KOPT-K1 (cell line): ENCODE measurements around the gene UBE2QL1.

ENCODE experiments used
- H3K27ac ChIP-seq: fragments of 200-600 bp; sonication (generic); 2 replicates; pipeline ENCODE4 v1.5.1; 2016; ENCODE audit warnings: antibody characterized with exemption, mild to moderate bottlenecking, low read depth, low read length; ENCODE audit not compliant: poor library complexity, severe bottlenecking
- H3K36me3 ChIP-seq: fragments of 200-600 bp; sonication (generic); 2 replicates; pipeline ENCODE4 v1.5.1; 2017; ENCODE audit warnings: antibody characterized with exemption, mild to moderate bottlenecking, low read length, moderate library complexity; ENCODE audit not compliant: insufficient read depth
- H3K9me3 ChIP-seq: fragments of 200-600 bp; sonication (generic); 2 replicates; pipeline ENCODE4 v1.5.1; 2017; ENCODE audit warnings: antibody characterized with exemption, low read length, mild to moderate bottlenecking; ENCODE audit not compliant: insufficient read depth, poor library complexity, severe bottlenecking

The UBE2QL1 gene

DNA sequence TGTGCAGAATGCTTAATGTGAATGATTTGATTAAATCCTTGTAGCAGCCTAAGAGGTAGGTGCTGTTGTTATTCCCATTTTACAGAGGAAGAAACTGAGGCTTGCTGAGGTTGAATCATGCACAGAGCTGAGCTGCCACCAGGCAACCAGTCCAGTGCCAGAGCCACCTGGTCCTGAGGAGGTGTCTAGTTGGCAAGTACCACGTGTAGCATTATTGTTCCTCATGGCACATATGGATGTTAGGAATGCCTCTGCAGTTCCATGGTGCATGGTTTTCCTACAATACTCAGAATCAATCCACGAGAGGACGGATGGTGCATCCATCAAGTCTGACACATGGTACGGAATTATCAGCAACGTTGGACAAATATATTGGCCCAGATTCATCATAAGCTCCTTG, 8.9 kb downstream of the UBE2QL1 start:
- Histone ChIP-seq H3K9me3 (no peaks in the 10 kb centered on the region), H3K36me3 (no peaks in the 10 kb centered on the region), H3K27ac (no peak overlapping the region)

- Histone ChIP-seq H3K27ac (no peak overlapping the region), H3K36me3 (no peaks in the 10 kb centered on the region), H3K9me3 (no peaks in the 10 kb centered on the region)
Measured at GRCh38 chr5:6458833-6459232, 10.2 kb downstream of the UBE2QL1 start.

GRCh38 chr5:6459896-6460295, 11.2 kb downstream of the UBE2QL1 start:
- H3K27ac ChIP-seq: no peak overlapping the region
- H3K9me3 ChIP-seq: no peaks in the 10 kb centered on the region
- no peaks in the 10 kb centered on the region for H3K36me3 ChIP-seq

- Histone ChIP-seq H3K27ac (no peak overlapping the region), H3K9me3 (no peaks in the 10 kb centered on the region)
Measured at GRCh38 chr5:6461006-6461405, 12.3 kb downstream of the UBE2QL1 start.

DNA sequence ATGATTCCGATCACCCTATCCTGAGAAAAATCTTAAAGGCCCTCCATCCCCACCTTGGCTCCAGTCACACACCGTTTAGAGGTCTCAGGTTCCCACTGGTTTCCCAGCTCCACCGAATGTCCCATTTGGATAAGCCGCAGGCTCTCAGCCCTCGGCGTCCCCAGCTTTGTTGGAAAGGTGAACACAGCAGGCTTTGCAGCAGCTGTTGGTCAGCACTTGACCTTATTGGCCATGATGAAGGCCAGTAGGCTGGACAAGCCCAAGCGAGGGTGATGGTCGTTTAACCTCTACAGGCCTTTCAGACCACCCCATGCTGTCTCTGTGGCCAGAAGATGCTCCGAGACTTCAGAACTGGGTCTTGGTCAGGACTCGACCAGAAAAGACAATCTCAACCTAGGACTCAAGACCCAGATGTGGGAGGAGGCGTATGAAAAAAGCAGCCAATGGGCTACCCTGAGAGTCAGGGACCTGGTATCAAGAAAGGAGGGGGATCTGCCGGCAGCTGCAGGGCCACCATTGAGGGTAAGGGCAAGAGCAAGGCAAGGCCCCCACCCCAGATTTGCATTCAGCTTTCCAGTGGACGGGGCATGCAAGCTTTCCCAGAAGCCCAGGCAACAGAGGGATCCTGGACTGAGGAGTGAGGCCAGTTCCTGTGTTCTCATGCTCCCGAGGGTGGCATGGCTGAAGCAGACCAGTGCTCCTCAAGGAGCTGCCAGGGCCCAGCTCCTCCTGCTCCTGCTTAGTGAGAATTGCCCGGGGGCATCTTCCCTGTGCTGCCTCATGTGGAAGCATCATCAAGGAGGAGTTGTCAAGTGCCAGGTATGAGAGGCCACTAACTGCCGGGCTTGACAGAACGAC, 13.4 kb downstream of the UBE2QL1 start:
- H3K27ac ChIP-seq: no peak overlapping the region
- H3K36me3 ChIP-seq: no peaks in the 10 kb centered on the region
- H3K9me3 ChIP-seq: no peaks in the 10 kb centered on the region

More at GRCh38 chr5:6461006-6461405, 12.3 kb downstream of the UBE2QL1 start:
- H3K36me3 ChIP-seq: no peaks in the 10 kb centered on the region

GRCh38 chr5:6462671-6463070, 14.0 kb downstream of the UBE2QL1 start:
- H3K27ac ChIP-seq: no peak overlapping the region
- no peaks in the 10 kb centered on the region for H3K36me3 ChIP-seq
- no peaks in the 10 kb centered on the region for H3K9me3 ChIP-seq

GRCh38 chr5:6464441-6464840, 15.8 kb downstream of the UBE2QL1 start:
- no peak overlapping the region for H3K27ac ChIP-seq
- no peaks in the 10 kb centered on the region for H3K9me3 ChIP-seq
- H3K36me3 ChIP-seq: no peaks in the 10 kb centered on the region

DNA sequence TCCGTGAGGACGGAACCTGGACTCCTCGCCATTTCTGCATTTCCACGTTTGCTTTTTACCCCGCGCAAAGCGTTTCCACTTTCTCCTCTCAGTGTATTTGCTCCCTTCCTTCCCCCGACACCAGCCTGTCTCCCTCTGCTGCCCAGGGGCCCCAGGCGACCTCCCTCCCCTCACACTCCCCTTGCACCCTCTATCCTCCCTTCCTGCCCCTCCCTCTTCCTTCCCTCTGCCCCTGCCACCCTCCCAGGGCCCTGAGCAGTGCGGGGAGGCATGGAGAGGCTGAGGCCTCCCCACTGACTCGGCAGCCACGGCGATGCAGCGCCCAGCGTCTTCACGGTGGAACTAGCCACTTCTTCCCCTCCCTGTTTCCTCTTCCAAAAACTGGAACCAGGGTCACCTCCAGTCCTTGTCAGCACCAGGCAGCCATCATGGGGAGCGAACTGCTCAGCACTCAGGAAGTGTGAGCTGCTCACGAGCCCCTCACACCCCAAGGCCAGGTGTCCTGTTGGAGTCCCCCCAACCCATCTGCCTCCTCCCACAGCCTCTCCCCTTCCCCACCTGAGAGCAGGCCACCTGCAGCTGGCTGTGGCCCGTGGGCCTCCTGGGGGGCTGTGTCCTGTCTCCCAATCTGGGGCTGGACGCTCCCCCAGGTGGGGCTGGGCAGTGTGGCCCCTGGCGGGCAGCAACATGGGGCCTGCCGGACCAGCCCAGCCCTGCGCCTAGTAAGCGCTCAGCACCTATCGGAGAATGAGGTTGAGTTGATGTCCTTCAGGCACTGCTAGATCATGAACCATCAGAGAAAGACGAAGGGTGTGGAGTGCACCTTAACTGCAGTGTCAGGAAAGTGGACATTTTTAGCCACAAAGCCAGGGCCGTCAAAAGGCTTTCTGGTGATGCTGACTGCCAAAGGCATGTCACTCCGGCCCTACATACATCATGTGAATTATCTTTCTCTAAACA, 17.5 kb downstream of the UBE2QL1 start:
- H3K36me3 ChIP-seq: no peaks in the 10 kb centered on the region
- no peak overlapping the region for H3K27ac ChIP-seq
- H3K9me3 ChIP-seq: no peaks in the 10 kb centered on the region

- Histone ChIP-seq H3K36me3 (no peaks in the 10 kb centered on the region), H3K27ac (no peak overlapping the region), H3K9me3 (no peaks in the 10 kb centered on the region)
Measured at GRCh38 chr5:6466975-6467567, 18.4 kb downstream of the UBE2QL1 start.

- Histone ChIP-seq H3K9me3 (no peaks in the 10 kb centered on the region), H3K27ac (no peak overlapping the region), H3K36me3 (no peaks in the 10 kb centered on the region)
Measured at GRCh38 chr5:6467591-6467990, 18.9 kb downstream of the UBE2QL1 start.

DNA sequence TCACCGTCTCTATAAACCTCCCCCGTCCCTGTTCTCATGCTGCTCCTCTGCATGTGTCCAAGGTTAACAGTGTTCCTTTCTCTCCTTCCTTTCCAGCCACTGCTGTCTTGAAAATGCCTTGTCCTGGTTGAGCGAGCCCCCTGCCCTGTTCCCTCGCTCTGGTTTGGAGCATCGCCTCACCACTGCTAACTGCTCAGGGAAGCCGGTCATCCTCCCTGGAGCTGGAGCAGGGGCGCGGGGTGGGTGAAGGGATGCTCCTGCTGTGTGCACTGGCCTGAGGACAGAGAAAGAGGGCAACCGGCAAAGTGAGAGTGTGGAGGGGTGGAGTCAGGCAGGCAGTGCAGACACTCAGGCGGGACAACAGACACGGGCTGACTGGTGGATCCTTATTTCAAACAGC, 19.4 kb downstream of the UBE2QL1 start:
- Histone ChIP-seq H3K27ac (no peak overlapping the region), H3K36me3 (no peaks in the 10 kb centered on the region), H3K9me3 (no peaks in the 10 kb centered on the region)

- Histone ChIP-seq H3K27ac (no peak overlapping the region), H3K9me3 (no peaks in the 10 kb centered on the region), H3K36me3 (no peaks in the 10 kb centered on the region)
Measured at GRCh38 chr5:6468870-6469269, 20.2 kb downstream of the UBE2QL1 start.

DNA sequence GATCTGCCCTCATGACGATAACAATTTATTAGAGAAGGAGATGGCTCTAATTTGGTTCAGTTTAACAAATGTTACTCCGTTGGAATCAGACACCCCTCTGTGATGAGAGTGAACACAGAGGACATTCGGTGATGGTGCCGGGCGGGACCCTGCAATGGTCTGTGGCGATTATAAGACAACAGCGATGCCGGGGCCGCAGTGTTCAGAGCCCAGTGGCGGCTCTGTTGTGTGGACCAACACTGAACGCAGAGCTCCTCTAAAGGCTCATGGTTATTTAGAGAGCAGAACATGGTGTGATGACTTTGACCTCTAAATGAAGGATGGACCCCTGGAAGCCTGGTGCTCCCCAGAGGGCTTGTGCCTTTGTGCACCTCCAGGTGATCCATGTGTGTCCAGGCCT, 21.2 kb downstream of the UBE2QL1 start:
- no peak overlapping the region for H3K27ac ChIP-seq
- H3K9me3 ChIP-seq: no peaks in the 10 kb centered on the region
- H3K36me3 ChIP-seq: no peaks in the 10 kb centered on the region

DNA sequence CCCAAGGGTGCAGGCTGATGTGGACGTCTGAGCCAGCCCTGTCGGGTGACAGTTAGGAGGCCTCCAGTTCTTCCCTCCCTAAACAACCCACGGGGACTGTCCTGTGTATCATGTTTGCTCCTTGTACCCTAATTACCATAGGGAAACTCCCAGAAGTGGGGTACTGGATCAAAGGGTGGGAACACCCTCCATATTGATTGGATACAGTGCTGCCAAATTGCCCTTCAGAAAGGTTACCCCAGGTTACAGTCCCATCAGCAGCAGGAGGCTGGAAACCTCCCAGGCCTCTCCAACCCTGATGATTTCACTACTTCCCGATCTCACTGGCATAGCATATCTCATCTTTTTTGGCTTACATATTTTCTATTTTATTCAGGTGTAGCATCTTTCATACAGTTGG, 22.0 kb downstream of the UBE2QL1 start:
- Histone ChIP-seq H3K9me3 (no peaks in the 10 kb centered on the region), H3K27ac (no peak overlapping the region), H3K36me3 (no peaks in the 10 kb centered on the region)

- H3K9me3 ChIP-seq: no peaks in the 10 kb centered on the region
- no peaks in the 10 kb centered on the region for H3K36me3 ChIP-seq
- no peak overlapping the region for H3K27ac ChIP-seq
Measured at GRCh38 chr5:6471252-6471651, 22.6 kb downstream of the UBE2QL1 start.
